GM12878 (cell line): Measurements from ENCODE around the gene GUCY2D.

ENCODE experiments used
- BHLHE40 ChIP-seq, 2 experiments: fragments of 450-650 bp in 1 of 2; IDR thresholded peaks; 2 replicates each; pipeline ENCODE4 v1.6.1; 2011 to 2017; ENCODE audit warnings: low read depth in 2 of 2, borderline replicate concordance in 1 of 2, improper control_type of control experiment in 1 of 2, low read length in 1 of 2, mild to moderate bottlenecking in 1 of 2
- POLR2A ChIP-seq: IDR thresholded peaks from 2 replicates; pipeline ENCODE4 v1.6.1; 2011; ENCODE audit warnings: low read depth, mild to moderate bottlenecking, low read length

DNA sequence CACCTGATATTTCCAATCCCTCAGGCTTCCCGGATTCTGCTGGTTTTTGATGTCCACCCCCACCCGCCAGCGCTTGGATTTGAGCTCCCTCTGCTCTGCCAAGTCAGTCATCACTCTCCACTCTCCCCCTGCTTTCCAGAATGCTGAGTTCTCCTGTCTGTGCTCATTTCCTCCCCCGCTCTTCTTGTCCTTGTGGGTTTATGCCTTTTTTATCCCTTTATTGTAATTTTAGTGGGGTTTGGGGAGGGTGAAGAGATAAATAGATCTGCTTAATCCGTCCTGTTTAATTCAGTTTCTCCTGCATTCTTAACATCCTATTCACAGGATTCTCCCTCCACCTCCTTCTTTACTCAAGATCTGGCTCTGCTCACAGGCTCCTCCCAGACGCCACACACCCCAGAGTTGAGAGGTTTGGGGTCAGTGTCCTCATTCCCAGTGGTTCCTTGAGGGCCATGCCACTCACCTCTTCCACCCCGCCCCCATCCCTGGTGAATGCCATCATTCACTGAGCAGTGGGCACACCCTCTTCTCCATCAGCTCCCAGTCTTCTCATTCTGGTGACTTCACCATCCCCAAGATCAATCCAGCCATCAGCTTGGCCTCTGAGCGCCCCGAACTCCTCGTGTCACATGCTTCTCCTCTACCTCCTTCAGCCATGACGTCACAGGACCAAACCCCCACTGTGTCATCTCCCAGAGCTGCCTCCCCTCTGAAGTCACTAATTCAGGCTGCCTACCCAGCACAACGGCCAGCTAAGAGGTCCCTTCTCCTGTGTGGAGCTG, 15.1 kb upstream of the GUCY2D start:
- no peak for TF ChIP-seq POLR2A
- TF ChIP-seq BHLHE40 (IDR thresholded peaks at IDR 0.05; ENCODE audit: borderline replicate concordance in 1 of 2, low read depth in 2 of 2, low read length in 1 of 2): no peak
